SK-N-SH treated with all-trans-retinoic acid at 6 μM for 48 hours (cell line): ENCODE results near the gene CPEB3.

Experiments used
- ATAC-seq: fragments of 200-7000 bp; cut with Tn5 transposase; 3 replicates; pipeline ENCODE4 v1.9.1; 2020; ENCODE audit warnings: mild to moderate bottlenecking, moderate library complexity
- ARNTL ChIP-seq: fragments of 450-650 bp; formaldehyde crosslinking; IDR thresholded peaks from 2 replicates; pipeline ENCODE4 v1.5.0; 2020; ENCODE audit warnings: low read depth, mild to moderate bottlenecking, moderate library complexity, borderline replicate concordance
- CREB5 ChIP-seq: fragments of 250-450 bp; sonication (Bioruptor Pico); IDR thresholded peaks from 2 replicates; pipeline ENCODE4 v1.5.1; 2020; ENCODE audit warnings: low read depth, mild to moderate bottlenecking, moderate library complexity
- CSDC2 ChIP-seq: fragments of 250-450 bp; sonication (Bioruptor Pico); IDR thresholded peaks from 2 replicates; pipeline ENCODE4 v1.5.0; 2020; ENCODE audit warnings: mild to moderate bottlenecking, moderate library complexity
- CSRNP3 ChIP-seq: fragments of 250-450 bp; sonication (Bioruptor Pico); IDR thresholded peaks from 2 replicates; pipeline ENCODE4 v1.5.1; 2021; ENCODE audit warnings: mild to moderate bottlenecking, moderate library complexity
- ESRRG ChIP-seq: fragments of 250-450 bp; sonication (Bioruptor Pico); IDR thresholded peaks from 2 replicates; pipeline ENCODE4 v1.6.1; 2021; ENCODE audit warnings: mild to moderate bottlenecking
- GLIS3 ChIP-seq: fragments of 250-450 bp; sonication (Bioruptor Pico); IDR thresholded peaks from 2 replicates; pipeline ENCODE4 v1.5.0; 2020; ENCODE audit warnings: mild to moderate bottlenecking, moderate library complexity
- ISL1 ChIP-seq: fragments of 250-450 bp; sonication (Bioruptor Pico); IDR thresholded peaks from 2 replicates; pipeline ENCODE4 v2.1.2; 2022; ENCODE audit warnings: mild to moderate bottlenecking, moderate library complexity
- OSR1 ChIP-seq: fragments of 250-450 bp; sonication (Bioruptor Pico); IDR thresholded peaks from 2 replicates; pipeline ENCODE4 v1.8.0; 2022; ENCODE audit warnings: moderate library complexity, mild to moderate bottlenecking, inconsistent platforms
- PATZ1 ChIP-seq: fragments of 250-450 bp; sonication (Bioruptor Pico); IDR thresholded peaks from 2 replicates; pipeline ENCODE4 v1.8.0; 2020; ENCODE audit warnings: mild to moderate bottlenecking, moderate library complexity, borderline replicate concordance
- POU6F1 ChIP-seq: fragments of 250-450 bp; sonication (Bioruptor Pico); IDR thresholded peaks from 2 replicates; pipeline ENCODE4 v1.8.0; 2021; ENCODE audit warnings: low read depth, mild to moderate bottlenecking, moderate library complexity, borderline replicate concordance
- PPARA ChIP-seq: fragments of 250-450 bp; sonication (Bioruptor Pico); IDR thresholded peaks from 2 replicates; pipeline ENCODE4 v1.5.0; 2020; ENCODE audit warnings: mild to moderate bottlenecking, borderline replicate concordance
- RARB ChIP-seq: fragments of 250-450 bp; sonication (Bioruptor Pico); IDR thresholded peaks from 2 replicates; pipeline ENCODE4 v1.8.0; 2021; ENCODE audit warnings: mild to moderate bottlenecking, moderate library complexity
- SNAI2 ChIP-seq: fragments of 250-450 bp; sonication (Bioruptor Pico); IDR thresholded peaks from 2 replicates; pipeline ENCODE4 v1.5.0; 2020; ENCODE audit warnings: mild to moderate bottlenecking, moderate library complexity
- TOX ChIP-seq: fragments of 250-450 bp; sonication (Bioruptor Pico); IDR thresholded peaks from 2 replicates; pipeline ENCODE4 v1.8.0; 2021; ENCODE audit warnings: mild to moderate bottlenecking, moderate library complexity, borderline replicate concordance
- TSHZ2 ChIP-seq: fragments of 250-450 bp; sonication (Bioruptor Pico); IDR thresholded peaks from 2 replicates; pipeline ENCODE4 v1.5.0; 2020; ENCODE audit warnings: mild to moderate bottlenecking, moderate library complexity
- ZC3H10 ChIP-seq: fragments of 250-450 bp; sonication (Bioruptor Pico); IDR thresholded peaks from 2 replicates; pipeline ENCODE4 v1.5.1; 2021; ENCODE audit warnings: mild to moderate bottlenecking, moderate library complexity
- ZFP3 ChIP-seq: fragments of 250-450 bp; sonication (Bioruptor Pico); IDR thresholded peaks from 2 replicates; pipeline ENCODE4 v1.5.0; 2020; ENCODE audit warnings: mild to moderate bottlenecking, moderate library complexity
- ZFP30 ChIP-seq: fragments of 450-650 bp; formaldehyde crosslinking; IDR thresholded peaks from 2 replicates; pipeline ENCODE4 v1.5.0; 2022; ENCODE audit warnings: mild to moderate bottlenecking, moderate library complexity
- ZNF565 ChIP-seq: fragments of 450-650 bp; formaldehyde crosslinking; conservative IDR thresholded peaks from 2 replicates; pipeline ENCODE4 v1.5.0; 2020; ENCODE audit warnings: low read depth, mild to moderate bottlenecking, moderate library complexity
- ZNF70 ChIP-seq: fragments of 450-650 bp; formaldehyde crosslinking; IDR thresholded peaks from 2 replicates; pipeline ENCODE4 v1.5.0; 2020; ENCODE audit warnings: mild to moderate bottlenecking, moderate library complexity
- ZNF8 ChIP-seq: fragments of 450-650 bp; formaldehyde crosslinking; IDR thresholded peaks from 2 replicates; pipeline ENCODE4 v1.5.0; 2020; ENCODE audit warnings: mild to moderate bottlenecking, moderate library complexity

CPEB3 gene

GRCh38 chr10:92126100-92126650 is 164.7 kb downstream of the CPEB3 start:
- TF ChIP-seq CSDC2 = no peak
- TF ChIP-seq RARB (CRISPR knock-in tag) = no peak
- no peak for TF ChIP-seq TOX (CRISPR knock-in tag)
- TF ChIP-seq ZNF70 (CRISPR knock-in tag) = no peak
- TF ChIP-seq ZFP3 (CRISPR knock-in tag) = no peak
- no peak for TF ChIP-seq PPARA (CRISPR knock-in tag)
- TF ChIP-seq SNAI2 = no peak
- no peak for TF ChIP-seq PATZ1 (CRISPR knock-in tag)
- TF ChIP-seq ARNTL (CRISPR knock-in tag) = no peak
- no peak for TF ChIP-seq OSR1 (CRISPR knock-in tag)
- TF ChIP-seq GLIS3 (CRISPR knock-in tag) = no peak
- TF ChIP-seq CSRNP3 (CRISPR knock-in tag) = no peak
- no peak for TF ChIP-seq POU6F1
- TF ChIP-seq ZNF8 (CRISPR knock-in tag) = no peak
- no peak for TF ChIP-seq ESRRG (CRISPR knock-in tag)
- no peak for TF ChIP-seq ZC3H10 (CRISPR knock-in tag)
- TF ChIP-seq ISL1 (CRISPR knock-in tag) = no peak
- TF ChIP-seq ZFP30 (CRISPR knock-in tag) = no peak
- TF ChIP-seq TSHZ2 = no peak
- ATAC-seq = no peak

GRCh38 chr10:92125144-92125543 is 165.7 kb downstream of the CPEB3 start:
- TF ChIP-seq PPARA (CRISPR knock-in tag) (no peak), ESRRG (CRISPR knock-in tag) (no peak), ZNF8 (CRISPR knock-in tag) (no peak), CREB5 (CRISPR knock-in tag) (no peak), ZC3H10 (CRISPR knock-in tag) (no peak), RARB (CRISPR knock-in tag) (no peak), ZNF70 (CRISPR knock-in tag) (no peak), ZFP3 (CRISPR knock-in tag) (no peak), POU6F1 (no peak), TOX (CRISPR knock-in tag) (no peak), TSHZ2 (no peak), PATZ1 (CRISPR knock-in tag) (no peak), OSR1 (CRISPR knock-in tag) (no peak), ZFP30 (CRISPR knock-in tag) (no peak), ZNF565 (CRISPR knock-in tag) (no peak), SNAI2 (no peak)
- TF ChIP-seq, all 23 proteins: peak for 0
- ATAC-seq = peak; percentile 56
